ENCODE results near the gene MORC3.
A peak's percentile ranks its signal among the peaks of the same experiment; 100 is the strongest.
"Not testable (repeated sequence)": the region's sequence is repeated elsewhere in the genome, so short reads cannot be mapped to it uniquely, and the experiment has no call there.

Gene MORC3

GRCh38 chr21:36325373-36326010, 5.5 kb downstream of the MORC3 start:
- peak in 1 of 4 experiments; percentile 22 for DNase-seq

GRCh38 chr21:36330904-36331303, 10.9 kb downstream of the MORC3 start:
- DNase-seq: peak; percentile 47 to 61 (median 58)

GRCh38 chr21:36337099-36337509, 17.1 kb downstream of the MORC3 start:
- no peak for DNase-seq

GRCh38 chr21:36338975-36339374, 19.0 kb downstream of the MORC3 start:
- no peak for DNase-seq

- not testable (repeated sequence) for DNase-seq
Observed at GRCh38 chr21:36342581-36342980, 22.6 kb downstream of the MORC3 start.

GRCh38 chr21:36344931-36345330, 24.9 kb downstream of the MORC3 start:
- DNase-seq: no peak

- no peak for DNase-seq
Observed at GRCh38 chr21:36347278-36347961, 27.4 kb downstream of the MORC3 start.

- no peak for DNase-seq
Observed at GRCh38 chr21:36347962-36348328, 27.9 kb downstream of the MORC3 start.

GRCh38 chr21:36349315-36349714, 29.3 kb downstream of the MORC3 start:
- no peak for DNase-seq

- DNase-seq: no peak
Observed at GRCh38 chr21:36350282-36350910, 30.4 kb downstream of the MORC3 start.

GRCh38 chr21:36354918-36355680, 35.1 kb downstream of the MORC3 start:
- DNase-seq: no peak

GRCh38 chr21:36355868-36356267, 35.9 kb downstream of the MORC3 start:
- no peak for DNase-seq

GRCh38 chr21:36359185-36359584, 39.2 kb downstream of the MORC3 start:
- DNase-seq: no peak

- no peak for DNase-seq
Observed at GRCh38 chr21:36369064-36369685, 49.2 kb downstream of the MORC3 start.

- DNase-seq: no peak
Observed at GRCh38 chr21:36375994-36376393, 56.0 kb downstream of the MORC3 start.

GRCh38 chr21:36377391-36377842, 57.4 kb downstream of the MORC3 start:
- no peak for DNase-seq

GRCh38 chr21:36379251-36379650, 59.3 kb downstream of the MORC3 start:
- no peak for DNase-seq

- DNase-seq: no peak
Observed at GRCh38 chr21:36381841-36382589, 62.0 kb downstream of the MORC3 start.

- DNase-seq: not testable (repeated sequence)
Observed at GRCh38 chr21:36382722-36383121, 62.7 kb downstream of the MORC3 start.

GRCh38 chr21:36384885-36385232, 64.9 kb downstream of the MORC3 start:
- no peak for DNase-seq

- peak; percentile 91 to 97 (median 94) for DNase-seq
Observed at GRCh38 chr21:36385233-36386030, 65.4 kb downstream of the MORC3 start, which contains the start of gene CHAF1B. CHAF1B (plus strand) TSS chr21:36385392; CDS start chr21:36386137, 745 bp downstream.
